Kidney (tissue), 14 donors: ENCODE data around the gene ACKR2. TPM values are rescaled to one million over a fixed set of nuclear protein-coding genes. Genes with fewer than 3 reads are reported as not detected.

Source experiments
- DNase-seq, 5 donors: peaks; one replicate each; pipeline ENCODE4 v3.0.0-alpha.2; 2013 to 2020
- FAIRE-seq: peaks from 2 replicates; lab custom pipeline; 2012; peaks lifted over from hg19 to GRCh38; lab: Jason Lieb, UNC
- H3K27ac ChIP-seq, 2 donors: one replicate each; pipeline ENCODE4 v1.7.0; 2013; ENCODE audit warnings: low read depth in 2 of 2, low read length in 2 of 2, inconsistent platforms in 1 of 2
- H3K27me3 ChIP-seq: one replicate; pipeline ENCODE4 v1.7.1; 2013; ENCODE audit warnings: low read length, inconsistent platforms; ENCODE audit not compliant: control insufficient read depth, insufficient read depth
- H3K36me3 ChIP-seq, 3 donors: one replicate each; pipeline versions ENCODE4 v1.7.0 to v1.7.1; 2013; ENCODE audit warnings: low read length in 3 of 3, control low read depth in 1 of 3, inconsistent platforms in 1 of 3; ENCODE audit not compliant: insufficient read depth in 3 of 3, control insufficient read depth in 2 of 3
- H3K4me1 ChIP-seq, 3 donors: one replicate each; pipeline versions ENCODE4 v1.7.0 to v1.7.1; 2013; ENCODE audit warnings: low read length in 3 of 3, inconsistent platforms in 1 of 3, low read depth in 1 of 3; ENCODE audit not compliant: control insufficient read depth in 2 of 3, insufficient read depth in 2 of 3
- H3K4me3 ChIP-seq, 3 donors: one replicate each; pipeline versions ENCODE4 v1.7.0 to v1.8.1; 2013; ENCODE audit warnings: low read length in 3 of 3, control low read depth in 1 of 3, inconsistent platforms in 1 of 3
- H3K9ac ChIP-seq, 3 donors: one replicate each; pipeline versions ENCODE4 v1.7.0 to v1.7.1; 2013; ENCODE audit warnings: low read length in 3 of 3, control low read depth in 1 of 3, inconsistent platforms in 1 of 3
- H3K9me3 ChIP-seq, 3 donors: one replicate each; pipeline versions ENCODE4 v1.7.0 to v1.7.1; 2013; ENCODE audit warnings: low read length in 3 of 3, control low read depth in 1 of 3, inconsistent platforms in 1 of 3; ENCODE audit not compliant: control insufficient read depth in 2 of 3, insufficient read depth in 1 of 3
- intact Hi-C: fragments of 100-400 bp; cut with DNase I; formaldehyde crosslinking; loops from one replicate; pipeline ENCODE4 v1.11.1; 2022
- polyA plus RNA-seq: library from polyadenylated mRNA; stranded (reverse); fragments of 350-450 nt; fragmentation: Illumina TruSeq; extraction: RNeasy Lipid Tissue Mini Kit (QIAGEN cat#74804); gene quantifications from one replicate; pipeline ENCODE4 v1.2.3, GENCODE V29; 2014; ENCODE audit warnings: low read depth, low replicate concordance; ENCODE audit not compliant: insufficient read depth
- total RNA-seq: library from RNA; stranded (reverse); fragmentation: NEBNext Ultra II Directional; extraction: Animal tissue kit (Norgen Biotek cat#: 25700); gene quantifications from one replicate; pipeline ENCODE4 v1.2.1, GENCODE V29; 2021
- TF ChIP-seq, protein P1 (sequence below): IDR thresholded peaks from 3 replicates; pipeline ENCODE4 v1.5.1; 2012; ENCODE audit warnings: mild to moderate bottlenecking, moderate library complexity, borderline replicate concordance; ENCODE audit not compliant: insufficient read depth; ENCODE audit errors: extremely low read depth
- donor health status: control.
- donor health status: control.
- donor health status: control.
- donor health status: control.
- donor health status: control.
- donor health status: DM: yes; HTN: yes; CAD: no.
- donor health status: Normal renal cell carcinoma (clear cell type).

Gene ACKR2
- total and polyA plus RNA-seq, 2 donors from 2014 or later = 0.86 to 8.9 TPM

DNA sequence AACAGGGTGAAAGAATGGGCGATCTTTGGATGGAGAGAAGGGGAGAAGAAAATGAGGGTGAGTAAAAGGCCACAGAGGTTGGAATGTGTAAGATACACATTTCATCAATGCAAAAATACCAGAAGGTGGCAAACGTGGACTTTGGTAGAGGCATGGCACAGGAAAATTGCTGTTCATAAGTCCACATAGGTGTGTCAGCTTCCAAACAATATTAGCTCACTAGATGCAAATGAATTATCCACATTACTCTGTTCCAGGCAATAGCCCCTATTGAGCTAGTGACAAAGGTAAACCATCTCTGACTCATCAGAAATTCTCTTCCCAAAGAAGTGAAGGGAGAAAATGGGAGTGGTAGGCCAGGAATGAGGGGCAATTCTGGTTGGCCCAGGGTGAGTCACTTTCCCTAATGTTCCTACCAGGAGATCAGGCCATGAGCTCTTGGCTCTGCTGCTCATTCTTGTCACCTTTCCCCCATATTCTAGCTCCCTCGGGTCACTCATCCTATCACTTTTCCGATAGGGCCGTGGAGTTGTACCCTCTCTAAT lies 19.9 kb downstream of the ACKR2 start:
- H3K27ac ChIP-seq = no peak overlapping the region

DNA sequence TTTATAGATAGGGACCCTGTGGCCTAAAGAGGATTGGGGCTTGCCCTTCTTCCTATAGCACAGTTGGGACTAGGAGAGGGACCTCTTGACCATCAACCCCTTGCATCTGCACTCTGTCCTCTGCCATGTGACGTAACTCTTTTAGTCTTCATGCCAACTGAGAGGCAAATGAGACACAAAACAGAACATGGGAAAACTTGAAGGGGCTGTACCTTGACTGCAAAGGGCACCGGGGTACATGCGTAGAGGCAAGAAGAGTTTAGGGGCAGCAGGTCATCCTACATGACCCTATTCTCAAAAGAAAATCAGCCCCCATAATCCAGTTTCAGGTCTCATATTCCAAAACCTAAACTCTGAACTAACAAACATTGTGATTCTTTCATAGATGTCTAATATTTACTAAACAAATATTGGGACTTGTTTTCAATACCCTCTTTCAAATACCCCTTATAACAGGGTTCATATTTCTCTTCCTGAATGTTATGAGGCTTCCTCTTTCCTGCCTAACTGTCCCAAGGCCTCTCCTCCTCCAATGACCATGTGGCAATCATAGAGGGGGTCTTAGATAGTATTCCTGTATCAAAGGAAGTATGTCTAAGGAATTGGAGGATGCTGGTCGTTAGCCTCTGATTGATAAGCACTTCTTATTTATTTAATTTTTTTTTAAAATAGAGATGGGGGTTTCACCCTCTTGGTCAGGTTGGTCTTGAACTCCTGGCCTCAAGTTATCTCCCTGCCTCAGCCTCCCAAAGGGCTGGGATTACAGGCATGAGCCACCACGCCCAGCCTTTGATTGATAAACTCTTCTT lies 20.6 kb downstream of the ACKR2 start:
- no peak overlapping the region for H3K27ac ChIP-seq
- DNase-seq (no peak), FAIRE-seq (no peak)
- no peaks in the 10 kb centered on the region for H3K27me3 ChIP-seq
- TF ChIP-seq, protein P1, sequence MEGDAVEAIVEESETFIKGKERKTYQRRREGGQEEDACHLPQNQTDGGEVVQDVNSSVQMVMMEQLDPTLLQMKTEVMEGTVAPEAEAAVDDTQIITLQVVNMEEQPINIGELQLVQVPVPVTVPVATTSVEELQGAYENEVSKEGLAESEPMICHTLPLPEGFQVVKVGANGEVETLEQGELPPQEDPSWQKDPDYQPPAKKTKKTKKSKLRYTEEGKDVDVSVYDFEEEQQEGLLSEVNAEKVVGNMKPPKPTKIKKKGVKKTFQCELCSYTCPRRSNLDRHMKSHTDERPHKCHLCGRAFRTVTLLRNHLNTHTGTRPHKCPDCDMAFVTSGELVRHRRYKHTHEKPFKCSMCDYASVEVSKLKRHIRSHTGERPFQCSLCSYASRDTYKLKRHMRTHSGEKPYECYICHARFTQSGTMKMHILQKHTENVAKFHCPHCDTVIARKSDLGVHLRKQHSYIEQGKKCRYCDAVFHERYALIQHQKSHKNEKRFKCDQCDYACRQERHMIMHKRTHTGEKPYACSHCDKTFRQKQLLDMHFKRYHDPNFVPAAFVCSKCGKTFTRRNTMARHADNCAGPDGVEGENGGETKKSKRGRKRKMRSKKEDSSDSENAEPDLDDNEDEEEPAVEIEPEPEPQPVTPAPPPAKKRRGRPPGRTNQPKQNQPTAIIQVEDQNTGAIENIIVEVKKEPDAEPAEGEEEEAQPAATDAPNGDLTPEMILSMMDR = no peak
- no peaks in the 10 kb centered on the region for H3K36me3 ChIP-seq
- intact Hi-C loops = loop anchor here (10.0 kb wide), 1 partner anchor 45 kb away; no protein-coding TSS in a partner anchor
- no peaks in the 10 kb centered on the region for H3K4me1 ChIP-seq
- H3K9me3 ChIP-seq = no peaks in the 10 kb centered on the region
- no peak overlapping the region for H3K9ac ChIP-seq
- H3K4me3 ChIP-seq = no peak overlapping the region

More for the DNA sequence above, 19.9 kb downstream of the ACKR2 start:
- FAIRE-seq (no peak), DNase-seq (no peak)
- Histone ChIP-seq H3K4me1 (no peaks in the 10 kb centered on the region), H3K4me3 (no peak overlapping the region), H3K27me3 (no peaks in the 10 kb centered on the region), H3K9ac (no peak overlapping the region), H3K9me3 (no peaks in the 10 kb centered on the region), H3K36me3 (no peaks in the 10 kb centered on the region)
- TF ChIP-seq, protein P1 = no peak
- intact Hi-C loops = no loop called here

DNA sequence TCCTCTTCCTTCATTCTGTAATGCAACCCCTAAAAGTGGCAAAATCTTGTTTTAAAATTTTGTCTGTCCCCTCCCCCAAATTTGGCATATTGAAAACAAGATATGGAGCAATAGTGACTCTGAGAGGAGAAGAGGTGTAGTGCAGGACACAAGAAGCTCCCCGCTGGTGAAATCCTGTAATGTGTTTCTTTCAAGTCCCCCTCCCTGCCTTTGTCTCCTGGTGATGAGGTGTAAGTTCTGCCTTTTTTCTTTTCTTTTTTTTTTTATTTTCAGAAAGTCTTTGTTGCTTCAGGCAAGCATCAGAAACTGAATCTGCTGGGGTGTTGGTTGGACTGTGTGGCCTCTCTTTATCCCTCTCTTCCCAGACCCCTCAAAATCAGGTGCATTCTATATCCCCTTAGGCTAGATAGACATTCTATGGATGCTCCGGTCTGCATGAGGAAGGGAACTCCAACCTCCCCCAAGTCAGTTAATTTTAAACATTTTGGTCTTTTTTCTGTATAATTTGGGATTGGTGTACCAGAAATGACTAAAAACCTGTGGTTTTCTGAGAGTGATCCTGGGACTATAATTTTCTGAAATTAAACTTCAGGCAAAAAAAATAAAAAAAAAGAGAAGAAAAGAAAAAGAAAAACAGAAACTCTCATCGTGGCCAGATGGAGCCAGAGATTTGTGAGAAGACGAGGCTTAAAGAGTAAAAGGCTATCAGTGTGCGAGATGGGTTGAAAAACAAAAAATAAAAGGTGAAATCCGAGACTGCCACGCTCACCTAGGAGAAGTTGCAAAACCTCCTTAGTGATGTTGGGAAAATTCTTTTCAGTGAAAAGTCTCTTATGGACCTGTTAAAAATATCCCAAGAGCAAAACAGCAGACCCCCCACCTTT lies 21.4 kb downstream of the ACKR2 start:
- FAIRE-seq (no peak), DNase-seq (peak in 2 of 5 donors; percentile 48 to 51)
- TF ChIP-seq, protein P1 = peak; percentile 53
- H3K27ac ChIP-seq = no peak overlapping the region
- H3K9ac ChIP-seq = no peak overlapping the region
- H3K4me3 ChIP-seq = no peak overlapping the region
- no peaks in the 10 kb centered on the region for H3K36me3 ChIP-seq
- no peaks in the 10 kb centered on the region for H3K4me1 ChIP-seq
- intact Hi-C loops = loop anchor here (10.0 kb wide), 1 partner anchor 46 kb away; no protein-coding TSS in a partner anchor
- no peaks in the 10 kb centered on the region for H3K27me3 ChIP-seq
- H3K9me3 ChIP-seq = no peaks in the 10 kb centered on the region
